Measurements from ENCODE around the gene MOB2.

- TF ChIP-seq, protein P1, sequence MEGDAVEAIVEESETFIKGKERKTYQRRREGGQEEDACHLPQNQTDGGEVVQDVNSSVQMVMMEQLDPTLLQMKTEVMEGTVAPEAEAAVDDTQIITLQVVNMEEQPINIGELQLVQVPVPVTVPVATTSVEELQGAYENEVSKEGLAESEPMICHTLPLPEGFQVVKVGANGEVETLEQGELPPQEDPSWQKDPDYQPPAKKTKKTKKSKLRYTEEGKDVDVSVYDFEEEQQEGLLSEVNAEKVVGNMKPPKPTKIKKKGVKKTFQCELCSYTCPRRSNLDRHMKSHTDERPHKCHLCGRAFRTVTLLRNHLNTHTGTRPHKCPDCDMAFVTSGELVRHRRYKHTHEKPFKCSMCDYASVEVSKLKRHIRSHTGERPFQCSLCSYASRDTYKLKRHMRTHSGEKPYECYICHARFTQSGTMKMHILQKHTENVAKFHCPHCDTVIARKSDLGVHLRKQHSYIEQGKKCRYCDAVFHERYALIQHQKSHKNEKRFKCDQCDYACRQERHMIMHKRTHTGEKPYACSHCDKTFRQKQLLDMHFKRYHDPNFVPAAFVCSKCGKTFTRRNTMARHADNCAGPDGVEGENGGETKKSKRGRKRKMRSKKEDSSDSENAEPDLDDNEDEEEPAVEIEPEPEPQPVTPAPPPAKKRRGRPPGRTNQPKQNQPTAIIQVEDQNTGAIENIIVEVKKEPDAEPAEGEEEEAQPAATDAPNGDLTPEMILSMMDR (IDR thresholded peaks at IDR 0.05): no peak
- no peak for TF ChIP-seq EP300 (IDR thresholded peaks at IDR 0.05)
These were observed 53.0 kb downstream of the MOB2 start for GRCh38 chr11:1433568-1433967.

All from ovary (tissue), 3 donors.